ENCODE results near the gene P2RX7. TPM values are rescaled to one million over a fixed set of nuclear protein-coding genes. Genes with fewer than 3 reads are reported as not detected.
"Not testable (repeated sequence)": the region's sequence is repeated elsewhere in the genome, so short reads cannot be mapped to it uniquely, and the experiment has no call there.

P2RX7 gene
- total RNA-seq, 4 donors from 2014 or later = 1.6 to 2.7 (median 2.2) TPM

DNA sequence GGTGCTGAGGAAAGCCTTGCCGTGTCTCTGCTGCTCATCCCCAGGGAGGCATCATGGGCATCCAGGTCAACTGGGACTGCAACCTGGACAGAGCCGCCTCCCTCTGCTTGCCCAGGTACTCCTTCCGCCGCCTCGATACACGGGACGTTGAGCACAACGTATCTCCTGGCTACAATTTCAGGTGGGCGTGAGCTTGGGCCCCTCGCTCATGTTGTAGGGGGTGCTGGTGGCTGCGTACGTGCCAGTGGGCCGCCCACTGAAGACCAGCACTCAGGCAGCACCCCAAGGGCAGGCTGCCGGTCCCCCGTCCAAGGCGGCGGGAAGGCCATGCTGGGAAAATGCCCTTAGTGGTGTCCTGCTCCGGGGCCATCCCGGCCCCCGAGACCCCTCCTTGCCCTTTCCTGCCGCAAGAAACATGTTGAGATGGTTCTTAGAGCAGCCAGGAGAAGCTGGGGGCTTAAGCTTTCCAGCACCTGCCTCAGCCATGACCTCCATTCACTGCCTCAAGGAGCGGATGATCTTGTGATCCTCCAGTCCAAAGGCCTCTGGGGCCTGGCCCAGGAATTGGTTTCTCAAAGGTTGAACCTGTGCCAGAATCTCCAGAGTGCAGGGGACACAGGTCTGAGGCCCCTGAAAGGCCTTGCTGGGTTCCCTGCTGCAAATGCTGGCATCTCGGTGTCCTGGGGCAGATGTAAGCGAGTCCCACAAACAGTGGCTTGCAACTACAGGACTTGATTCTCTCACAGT lies 96.4 kb downstream of the P2RX7 start:
- TF ChIP-seq, protein P1, sequence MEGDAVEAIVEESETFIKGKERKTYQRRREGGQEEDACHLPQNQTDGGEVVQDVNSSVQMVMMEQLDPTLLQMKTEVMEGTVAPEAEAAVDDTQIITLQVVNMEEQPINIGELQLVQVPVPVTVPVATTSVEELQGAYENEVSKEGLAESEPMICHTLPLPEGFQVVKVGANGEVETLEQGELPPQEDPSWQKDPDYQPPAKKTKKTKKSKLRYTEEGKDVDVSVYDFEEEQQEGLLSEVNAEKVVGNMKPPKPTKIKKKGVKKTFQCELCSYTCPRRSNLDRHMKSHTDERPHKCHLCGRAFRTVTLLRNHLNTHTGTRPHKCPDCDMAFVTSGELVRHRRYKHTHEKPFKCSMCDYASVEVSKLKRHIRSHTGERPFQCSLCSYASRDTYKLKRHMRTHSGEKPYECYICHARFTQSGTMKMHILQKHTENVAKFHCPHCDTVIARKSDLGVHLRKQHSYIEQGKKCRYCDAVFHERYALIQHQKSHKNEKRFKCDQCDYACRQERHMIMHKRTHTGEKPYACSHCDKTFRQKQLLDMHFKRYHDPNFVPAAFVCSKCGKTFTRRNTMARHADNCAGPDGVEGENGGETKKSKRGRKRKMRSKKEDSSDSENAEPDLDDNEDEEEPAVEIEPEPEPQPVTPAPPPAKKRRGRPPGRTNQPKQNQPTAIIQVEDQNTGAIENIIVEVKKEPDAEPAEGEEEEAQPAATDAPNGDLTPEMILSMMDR (IDR thresholded peaks at IDR 0.05) = no peak
- no peak for TF ChIP-seq POLR2A (IDR thresholded peaks at IDR 0.05)
- Histone ChIP-seq H3K4me1 (peaks cover 20 to 48% (median 22%) of the 10 kb centered on the region in 3 donors), H3K27me3 (no peaks in the 10 kb centered on the region), H3K27ac (peak overlapping the region; percentile 29 to 76 (median 70)), H3K4me3 (no peak overlapping the region), H3K9me3 (no peaks in the 10 kb centered on the region), H3K36me3 (peaks cover 0 to 39% (median 7%) of the 10 kb centered on the region in 3 donors)
- DNase-seq = no peak
- intact Hi-C loops (cut with DNase I) = no loop called here
- WGBS, 2 donors = 89 to 91% methylated on average over 5 to 20 of the region's 24 CpGs

DNA sequence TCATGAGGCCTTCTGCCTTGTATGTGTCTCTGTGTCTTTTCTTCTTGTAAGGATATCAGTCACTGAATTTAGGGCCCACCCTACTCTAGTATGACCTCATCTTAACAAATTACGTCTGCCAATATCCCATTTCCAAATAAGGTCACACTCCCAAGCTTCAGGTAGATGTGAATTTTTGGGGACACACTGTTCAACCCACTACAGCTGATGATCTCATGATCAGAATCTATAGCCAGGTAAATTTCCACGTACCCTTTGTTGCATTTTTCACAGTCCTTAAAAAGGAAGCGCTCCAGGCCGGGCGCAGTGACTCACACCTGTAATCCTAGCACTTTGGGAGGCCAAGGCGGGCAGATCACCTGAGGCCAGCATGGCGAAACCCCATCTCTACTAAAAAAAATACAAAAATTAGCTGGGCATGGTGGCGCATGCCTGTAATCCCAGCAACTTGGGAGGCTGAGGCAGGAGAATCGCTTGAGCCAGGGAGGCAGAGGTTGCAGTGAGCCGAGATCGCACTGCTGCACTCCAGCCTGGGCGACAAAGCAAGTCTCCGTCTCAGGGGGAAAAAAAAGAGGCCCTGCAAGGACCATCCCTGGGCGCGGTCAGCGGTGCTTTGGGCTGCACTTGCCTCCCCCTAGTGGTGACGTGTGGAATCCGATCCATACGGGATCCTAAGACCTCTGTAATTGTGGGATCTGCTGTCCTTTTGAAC lies 97.3 kb downstream of the P2RX7 start:
- 29 to 45% methylated on average over 16 to 19 of the region's 19 CpGs for WGBS, 2 donors
- Histone ChIP-seq H3K27ac (peak overlapping the region; percentile 29 to 76 (median 70)), H3K36me3 (peaks cover 0 to 47% (median 7%) of the 10 kb centered on the region in 3 donors), H3K4me1 (peaks cover 20 to 40% (median 22%) of the 10 kb centered on the region in 3 donors)
- DNase-seq; H3K27me3 ChIP-seq; intact Hi-C loops (cut with DNase I); H3K4me3 ChIP-seq; H3K9me3 ChIP-seq: not testable (repeated sequence)
- TF ChIP-seq, protein P1 (IDR thresholded peaks at IDR 0.05) = peak; percentile 68 to 85 (median 76)
- TF ChIP-seq POLR2A (IDR thresholded peaks at IDR 0.05) = peak in 1 of 4 donors; percentile 20

DNA sequence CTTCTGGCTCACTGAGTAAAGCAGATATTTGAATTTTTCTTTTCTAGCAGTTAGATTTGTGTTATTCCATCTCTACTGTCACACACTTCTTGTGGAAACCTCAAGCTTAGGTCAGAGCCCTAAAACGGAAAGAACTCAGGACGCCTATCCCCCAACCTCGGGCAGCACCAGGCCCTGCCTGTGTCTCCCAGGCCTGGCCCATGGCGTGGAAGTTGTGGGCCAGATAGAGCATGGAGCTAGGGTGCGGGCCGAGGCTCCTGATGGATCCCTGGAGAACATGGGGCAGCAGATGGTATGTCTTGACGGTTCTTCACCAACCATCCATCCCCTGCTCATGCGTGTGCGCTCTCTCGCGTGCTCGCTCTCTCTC lies 97.8 kb downstream of the P2RX7 start:
- peaks cover 20 to 40% (median 22%) of the 10 kb centered on the region in 3 donors for H3K4me1 ChIP-seq
- no peak overlapping the region for H3K4me3 ChIP-seq
- DNase-seq = no peak
- peaks cover 0 to 50% (median 7%) of the 10 kb centered on the region in 3 donors for H3K36me3 ChIP-seq
- H3K27me3 ChIP-seq = no peaks in the 10 kb centered on the region
- TF ChIP-seq, protein P1 (IDR thresholded peaks at IDR 0.05) = no peak
- no peak for TF ChIP-seq POLR2A (IDR thresholded peaks at IDR 0.05)
- intact Hi-C loops (cut with DNase I) = no loop called here
- no peaks in the 10 kb centered on the region for H3K9me3 ChIP-seq
- H3K27ac ChIP-seq = peak overlapping the region in 2 of 4 donors; percentile 70 to 71
- WGBS, 2 donors = 86 to 99% methylated on average over 10 of the region's 12 CpGs

DNA sequence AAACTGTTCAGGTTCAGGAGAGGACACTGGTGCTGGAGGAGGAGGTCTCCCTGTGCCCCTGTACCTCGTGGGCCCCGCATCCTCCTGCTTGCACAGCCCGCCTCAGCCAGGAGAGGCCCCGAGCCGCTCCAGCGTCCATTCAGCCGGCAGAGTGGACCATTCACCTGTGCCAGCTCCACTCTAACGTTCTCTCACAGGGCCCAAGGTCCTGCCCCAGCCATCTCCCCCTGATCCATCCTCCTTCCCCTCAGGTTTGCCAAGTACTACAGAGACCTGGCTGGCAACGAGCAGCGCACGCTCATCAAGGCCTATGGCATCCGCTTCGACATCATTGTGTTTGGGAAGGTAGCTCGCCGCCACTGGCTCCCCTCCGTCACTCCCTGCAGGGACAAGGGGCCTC lies 99.5 kb downstream of the P2RX7 start:
- TF ChIP-seq, protein P1 (IDR thresholded peaks at IDR 0.05) = no peak
- no peak for TF ChIP-seq POLR2A (IDR thresholded peaks at IDR 0.05)
- intact Hi-C loops (cut with DNase I) = no loop called here
- WGBS, 2 donors = 82 to 86% methylated on average over 13 of the region's 16 CpGs
- Histone ChIP-seq H3K27ac (no peak overlapping the region), H3K9me3 (no peaks in the 10 kb centered on the region), H3K4me1 (peaks cover 16 to 35% (median 22%) of the 10 kb centered on the region in 3 donors), H3K4me3 (no peak overlapping the region), H3K36me3 (peaks cover 6 to 58% (median 7%) of the 10 kb centered on the region in 3 donors), H3K27me3 (no peaks in the 10 kb centered on the region)
- DNase-seq = no peak
